Measurements from ENCODE around the gene CLRN3.
A peak's percentile ranks its signal among the peaks of the same experiment; 100 is the strongest.

CLRN3 gene

GRCh38 chr10:127851661-127852194 is 41.0 kb downstream of the CLRN3 start:
- Histone ChIP-seq H3K27me3 (ENCODE audit: insufficient read depth, low read length) (no peaks in the 10 kb centered on the region), H3K9me3 (ENCODE audit: insufficient read depth, low read depth, low read length) (peaks cover 3% of the 10 kb centered on the region), H2AFZ (ENCODE audit: insufficient read depth, low read length, poor library complexity) (no peak overlapping the region), H2AK5ac (ENCODE audit: low read length) (no peak overlapping the region), H2BK5ac (ENCODE audit: low read depth, low read length, poor library complexity) (no peak overlapping the region), H2BK12ac (ENCODE audit: low read length) (no peak overlapping the region), H3K36me3 (ENCODE audit: control insufficient read depth in 1 of 2, insufficient read depth in 2 of 2, low read length in 2 of 2) (no peaks in the 10 kb centered on the region), H3K23ac (ENCODE audit: low read length) (no peak overlapping the region), H2BK120ac (ENCODE audit: insufficient read depth, low read length, poor library complexity) (no peak overlapping the region), H3K4me2 (ENCODE audit: low read length) (no peak overlapping the region), H4K91ac (ENCODE audit: low read depth, low read length) (no peak overlapping the region), H3K79me1 (ENCODE audit: low read length) (no peaks in the 10 kb centered on the region), H3K14ac (ENCODE audit: low read length) (no peak overlapping the region), H4K8ac (ENCODE audit: low read depth, low read length) (no peak overlapping the region), H4K12ac (ENCODE audit: low read depth, low read length) (no peak overlapping the region), H3K79me2 (ENCODE audit: control insufficient read depth, insufficient read depth, low read length, poor library complexity) (no peaks in the 10 kb centered on the region), H3K4ac (ENCODE audit: low read depth, low read length) (no peak overlapping the region), H3K9ac (ENCODE audit: low read length) (no peak overlapping the region), H3K4me3 (ENCODE audit: low read depth, low read length) (no peak overlapping the region), H3K4me1 (ENCODE audit: control insufficient read depth in 1 of 2, insufficient read depth in 2 of 2, low read length in 2 of 2) (no peaks in the 10 kb centered on the region), H3K27ac (ENCODE audit: low read depth, low read length) (no peak overlapping the region), H3K18ac (ENCODE audit: low read length) (no peak overlapping the region)
- DNase-seq: no peak
- no CpG with 5 or more reads among the region's 14 CpGs for WGBS (ENCODE audit: extremely low coverage, insufficient coverage, insufficient read length)

DNA sequence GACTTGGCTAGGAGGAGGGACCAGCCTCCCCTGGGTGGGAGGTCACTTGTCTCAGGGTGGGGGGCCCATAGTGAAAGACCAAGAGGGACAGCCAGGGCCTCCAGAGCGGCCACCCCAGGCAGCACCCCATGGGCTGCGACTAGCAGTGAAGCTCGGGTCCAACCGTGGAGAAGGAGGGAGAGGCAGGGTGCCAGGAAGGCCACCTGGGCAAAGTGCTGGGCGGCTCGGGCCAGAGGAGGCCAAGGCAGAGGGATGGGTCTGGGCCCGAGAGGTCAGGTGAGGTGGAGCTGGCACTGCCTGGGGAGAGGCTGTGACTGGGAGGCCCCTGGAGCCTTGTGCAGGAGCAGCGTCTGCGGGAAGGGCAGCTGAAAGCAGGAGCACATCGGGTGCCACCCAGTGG is 41.8 kb downstream of the CLRN3 start:
- Histone ChIP-seq H2BK12ac (ENCODE audit: low read length) (no peak overlapping the region), H3K18ac (ENCODE audit: low read length) (no peak overlapping the region), H3K4ac (ENCODE audit: low read depth, low read length) (no peak overlapping the region), H3K27me3 (ENCODE audit: insufficient read depth, low read length) (no peaks in the 10 kb centered on the region), H4K12ac (ENCODE audit: low read depth, low read length) (no peak overlapping the region), H4K91ac (ENCODE audit: low read depth, low read length) (no peak overlapping the region), H2AFZ (ENCODE audit: insufficient read depth, low read length, poor library complexity) (no peak overlapping the region), H3K79me2 (ENCODE audit: control insufficient read depth, insufficient read depth, low read length, poor library complexity) (no peaks in the 10 kb centered on the region), H3K14ac (ENCODE audit: low read length) (no peak overlapping the region), H3K36me3 (ENCODE audit: control insufficient read depth in 1 of 2, insufficient read depth in 2 of 2, low read length in 2 of 2) (no peaks in the 10 kb centered on the region), H3K4me1 (ENCODE audit: control insufficient read depth in 1 of 2, insufficient read depth in 2 of 2, low read length in 2 of 2) (no peaks in the 10 kb centered on the region), H3K9ac (ENCODE audit: low read length) (no peak overlapping the region), H4K8ac (ENCODE audit: low read depth, low read length) (no peak overlapping the region), H3K9me3 (ENCODE audit: insufficient read depth, low read depth, low read length) (peaks cover 3% of the 10 kb centered on the region), H3K4me3 (ENCODE audit: low read depth, low read length) (peak overlapping the region; percentile 10), H2BK5ac (ENCODE audit: low read depth, low read length, poor library complexity) (no peak overlapping the region), H2AK5ac (ENCODE audit: low read length) (no peak overlapping the region), H3K79me1 (ENCODE audit: low read length) (no peaks in the 10 kb centered on the region), H3K4me2 (ENCODE audit: low read length) (no peak overlapping the region), H3K23ac (ENCODE audit: low read length) (no peak overlapping the region), H3K27ac (ENCODE audit: low read depth, low read length) (no peak overlapping the region), H2BK120ac (ENCODE audit: insufficient read depth, low read length, poor library complexity) (no peak overlapping the region)
- no peak for DNase-seq
- no CpG with 5 or more reads among the region's 10 CpGs for WGBS (ENCODE audit: extremely low coverage, insufficient coverage, insufficient read length)

- whole genome bisulfite sequencing (ENCODE audit: extremely low coverage, insufficient coverage, insufficient read length): no CpG with 5 or more reads among the region's 8 CpGs
- Histone ChIP-seq H3K9me3 (ENCODE audit: insufficient read depth, low read depth, low read length) (peaks cover 3% of the 10 kb centered on the region), H4K8ac (ENCODE audit: low read depth, low read length) (no peak overlapping the region), H3K27me3 (ENCODE audit: insufficient read depth, low read length) (no peaks in the 10 kb centered on the region), H3K18ac (ENCODE audit: low read length) (no peak overlapping the region), H3K79me1 (ENCODE audit: low read length) (no peaks in the 10 kb centered on the region), H2AK5ac (ENCODE audit: low read length) (no peak overlapping the region), H2BK120ac (ENCODE audit: insufficient read depth, low read length, poor library complexity) (no peak overlapping the region), H3K4me2 (ENCODE audit: low read length) (no peak overlapping the region), H3K4me3 (ENCODE audit: low read depth, low read length) (no peak overlapping the region), H2AFZ (ENCODE audit: insufficient read depth, low read length, poor library complexity) (no peak overlapping the region), H3K27ac (ENCODE audit: low read depth, low read length) (no peak overlapping the region), H2BK12ac (ENCODE audit: low read length) (no peak overlapping the region), H3K4ac (ENCODE audit: low read depth, low read length) (no peak overlapping the region), H3K14ac (ENCODE audit: low read length) (no peak overlapping the region), H3K9ac (ENCODE audit: low read length) (no peak overlapping the region), H4K12ac (ENCODE audit: low read depth, low read length) (no peak overlapping the region), H2BK5ac (ENCODE audit: low read depth, low read length, poor library complexity) (no peak overlapping the region), H3K23ac (ENCODE audit: low read length) (no peak overlapping the region), H3K79me2 (ENCODE audit: control insufficient read depth, insufficient read depth, low read length, poor library complexity) (no peaks in the 10 kb centered on the region), H3K36me3 (ENCODE audit: control insufficient read depth in 1 of 2, insufficient read depth in 2 of 2, low read length in 2 of 2) (no peaks in the 10 kb centered on the region), H4K91ac (ENCODE audit: low read depth, low read length) (no peak overlapping the region), H3K4me1 (ENCODE audit: control insufficient read depth in 1 of 2, insufficient read depth in 2 of 2, low read length in 2 of 2) (no peaks in the 10 kb centered on the region)
- no peak for DNase-seq
Observed at GRCh38 chr10:127849921-127850320, 42.8 kb downstream of the CLRN3 start.

- Histone ChIP-seq H2AK5ac (ENCODE audit: low read length) (no peak overlapping the region), H3K18ac (ENCODE audit: low read length) (no peak overlapping the region), H3K23ac (ENCODE audit: low read length) (no peak overlapping the region), H3K79me1 (ENCODE audit: low read length) (no peaks in the 10 kb centered on the region), H4K8ac (ENCODE audit: low read depth, low read length) (no peak overlapping the region), H4K12ac (ENCODE audit: low read depth, low read length) (no peak overlapping the region), H3K27ac (ENCODE audit: low read depth, low read length) (no peak overlapping the region), H3K9ac (ENCODE audit: low read length) (no peak overlapping the region), H3K14ac (ENCODE audit: low read length) (no peak overlapping the region), H3K79me2 (ENCODE audit: control insufficient read depth, insufficient read depth, low read length, poor library complexity) (no peaks in the 10 kb centered on the region), H3K27me3 (ENCODE audit: insufficient read depth, low read length) (no peaks in the 10 kb centered on the region), H3K4me2 (ENCODE audit: low read length) (no peak overlapping the region), H2BK120ac (ENCODE audit: insufficient read depth, low read length, poor library complexity) (no peak overlapping the region), H2BK12ac (ENCODE audit: low read length) (no peak overlapping the region), H2BK5ac (ENCODE audit: low read depth, low read length, poor library complexity) (no peak overlapping the region), H4K91ac (ENCODE audit: low read depth, low read length) (no peak overlapping the region), H2AFZ (ENCODE audit: insufficient read depth, low read length, poor library complexity) (no peak overlapping the region), H3K36me3 (ENCODE audit: control insufficient read depth in 1 of 2, insufficient read depth in 2 of 2, low read length in 2 of 2) (no peaks in the 10 kb centered on the region), H3K4me1 (ENCODE audit: control insufficient read depth in 1 of 2, insufficient read depth in 2 of 2, low read length in 2 of 2) (no peaks in the 10 kb centered on the region), H3K4ac (ENCODE audit: low read depth, low read length) (no peak overlapping the region), H3K4me3 (ENCODE audit: low read depth, low read length) (no peak overlapping the region), H3K9me3 (ENCODE audit: insufficient read depth, low read depth, low read length) (peaks cover 3% of the 10 kb centered on the region)
- no CpG with 5 or more reads among the region's 8 CpGs for WGBS (ENCODE audit: extremely low coverage, insufficient coverage, insufficient read length)
- DNase-seq: no peak
Observed at GRCh38 chr10:127849224-127849623, 43.5 kb downstream of the CLRN3 start.

Measured in trophoblast cell (in vitro differentiated cells and primary cell).